Measurements from ENCODE around the gene CACNA1F. TPM values are rescaled to one million over a fixed set of nuclear protein-coding genes. Genes with fewer than 3 reads are reported as not detected.

Gene CACNA1F
- total and polyA plus RNA-seq, 9 of the 15 experiments (the other 6 are each of a cell fraction or from before 2014, with no cell fraction given) = under 0.01 to 0.41 (median 0.03) TPM; not detected in 3

DNA sequence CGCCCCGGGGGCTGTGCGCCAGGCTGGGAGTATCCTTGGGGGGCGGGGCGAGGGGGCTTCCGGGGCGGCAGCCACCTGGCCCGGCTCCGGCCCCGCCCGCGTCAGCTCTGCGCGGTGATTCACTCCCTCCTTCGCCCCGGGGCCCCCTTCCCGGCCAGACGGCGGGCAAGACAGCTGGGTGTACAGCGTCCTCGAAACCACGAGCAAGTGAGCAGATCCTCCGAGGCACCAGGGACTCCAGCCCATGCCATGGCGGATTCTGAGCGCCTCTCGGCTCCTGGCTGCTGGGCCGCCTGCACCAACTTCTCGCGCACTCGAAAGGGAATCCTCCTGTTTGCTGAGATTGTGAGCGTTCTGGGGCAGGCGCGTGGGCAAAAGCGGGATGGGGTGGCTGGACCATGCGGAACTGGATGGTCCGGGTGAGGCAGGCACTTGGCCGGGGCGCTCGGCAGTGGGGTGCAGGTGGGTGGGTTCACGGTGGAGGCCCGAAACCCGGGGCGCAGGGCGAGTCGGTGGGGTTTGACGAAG, 61.3 kb downstream of the CACNA1F start, which contains the start of gene PLP2 (continued):
- peak; percentile 16 for TF ChIP-seq CCNT2 (IDR thresholded peaks at IDR 0.05; ENCODE audit: borderline replicate concordance, extremely low read depth, insufficient read length, low read depth, low read length)
- TF ChIP-seq, protein P1, sequence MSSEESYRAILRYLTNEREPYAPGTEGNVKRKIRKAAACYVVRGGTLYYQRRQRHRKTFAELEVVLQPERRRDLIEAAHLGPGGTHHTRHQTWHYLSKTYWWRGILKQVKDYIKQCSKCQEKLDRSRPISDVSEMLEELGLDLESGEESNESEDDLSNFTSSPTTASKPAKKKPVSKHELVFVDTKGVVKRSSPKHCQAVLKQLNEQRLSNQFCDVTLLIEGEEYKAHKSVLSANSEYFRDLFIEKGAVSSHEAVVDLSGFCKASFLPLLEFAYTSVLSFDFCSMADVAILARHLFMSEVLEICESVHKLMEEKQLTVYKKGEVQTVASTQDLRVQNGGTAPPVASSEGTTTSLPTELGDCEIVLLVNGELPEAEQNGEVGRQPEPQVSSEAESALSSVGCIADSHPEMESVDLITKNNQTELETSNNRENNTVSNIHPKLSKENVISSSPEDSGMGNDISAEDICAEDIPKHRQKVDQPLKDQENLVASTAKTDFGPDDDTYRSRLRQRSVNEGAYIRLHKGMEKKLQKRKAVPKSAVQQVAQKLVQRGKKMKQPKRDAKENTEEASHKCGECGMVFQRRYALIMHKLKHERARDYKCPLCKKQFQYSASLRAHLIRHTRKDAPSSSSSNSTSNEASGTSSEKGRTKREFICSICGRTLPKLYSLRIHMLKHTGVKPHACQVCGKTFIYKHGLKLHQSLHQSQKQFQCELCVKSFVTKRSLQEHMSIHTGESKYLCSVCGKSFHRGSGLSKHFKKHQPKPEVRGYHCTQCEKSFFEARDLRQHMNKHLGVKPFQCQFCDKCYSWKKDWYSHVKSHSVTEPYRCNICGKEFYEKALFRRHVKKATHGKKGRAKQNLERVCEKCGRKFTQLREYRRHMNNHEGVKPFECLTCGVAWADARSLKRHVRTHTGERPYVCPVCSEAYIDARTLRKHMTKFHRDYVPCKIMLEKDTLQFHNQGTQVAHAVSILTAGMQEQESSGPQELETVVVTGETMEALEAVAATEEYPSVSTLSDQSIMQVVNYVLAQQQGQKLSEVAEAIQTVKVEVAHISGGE (CRISPR knock-in tag; IDR thresholded peaks at IDR 0.05) = 0 out of 6 replicates have a peak, but pooled peaks of 1 of the 3 experiments have one; percentile 28
- TF ChIP-seq, protein P2, sequence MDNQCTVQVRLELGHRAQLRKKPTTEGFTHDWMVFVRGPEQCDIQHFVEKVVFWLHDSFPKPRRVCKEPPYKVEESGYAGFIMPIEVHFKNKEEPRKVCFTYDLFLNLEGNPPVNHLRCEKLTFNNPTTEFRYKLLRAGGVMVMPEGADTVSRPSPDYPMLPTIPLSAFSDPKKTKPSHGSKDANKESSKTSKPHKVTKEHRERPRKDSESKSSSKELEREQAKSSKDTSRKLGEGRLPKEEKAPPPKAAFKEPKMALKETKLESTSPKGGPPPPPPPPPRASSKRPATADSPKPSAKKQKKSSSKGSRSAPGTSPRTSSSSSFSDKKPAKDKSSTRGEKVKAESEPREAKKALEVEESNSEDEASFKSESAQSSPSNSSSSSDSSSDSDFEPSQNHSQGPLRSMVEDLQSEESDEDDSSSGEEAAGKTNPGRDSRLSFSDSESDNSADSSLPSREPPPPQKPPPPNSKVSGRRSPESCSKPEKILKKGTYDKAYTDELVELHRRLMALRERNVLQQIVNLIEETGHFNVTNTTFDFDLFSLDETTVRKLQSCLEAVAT (IDR thresholded peaks at IDR 0.05) = peak in 1 of 2 experiments; percentile 27; a peak in 1 of 4 replicates
- TF ChIP-seq TFAP4 (CRISPR knock-in tag; IDR thresholded peaks at IDR 0.05; ENCODE audit: borderline replicate concordance) = peak; percentile 84
- peak; percentile 64 for TF ChIP-seq FOSL1 (tag; conservative IDR thresholded peaks at IDR 0.05)
- no peak for TF ChIP-seq ZNF253 (CRISPR knock-in tag; conservative IDR thresholded peaks at IDR 0.05)
- TF ChIP-seq TCF3 (CRISPR knock-in tag; IDR thresholded peaks at IDR 0.05) = 0 out of 2 replicates have a peak, but pooled peaks have one; percentile 22
- peak; percentile 3 to 45; a peak in 3 of 4 replicates for TF ChIP-seq NRF1 (conservative IDR thresholded peaks at IDR 0.05 in 1 of 2, IDR thresholded peaks at IDR 0.05 in 1 of 2)
- peak; percentile 41; the same call in 1 of the 2 replicates for TF ChIP-seq JUND (IDR thresholded peaks at IDR 0.05; ENCODE audit: borderline replicate concordance, low read depth, low read length)
- TF ChIP-seq JUND (tag; IDR thresholded peaks at IDR 0.05; ENCODE audit: borderline replicate concordance, low read depth, low read length) = no peak
- no peak for TF ChIP-seq RFX1 (IDR thresholded peaks at IDR 0.05)
- TF ChIP-seq YY1 (IDR thresholded peaks at IDR 0.05; ENCODE audit: borderline replicate concordance in 1 of 3, control insufficient read depth in 1 of 3, extremely low read depth in 1 of 3, insufficient read depth in 3 of 3, insufficient read length in 1 of 3, insufficient replicate concordance in 2 of 3, low read depth in 1 of 3, low read length in 2 of 3) = peak in 1 of 3 experiments; percentile 26
- TF ChIP-seq CBFA2T3 (IDR thresholded peaks at IDR 0.05) = no peak
- no peak for TF ChIP-seq CTBP1 (IDR thresholded peaks at IDR 0.05; ENCODE audit: borderline replicate concordance)
- TF ChIP-seq MTA3 (IDR thresholded peaks at IDR 0.05; ENCODE audit: borderline replicate concordance) = 0 out of 2 replicates have a peak, but pooled peaks have one; percentile 17
